Effector memory CD4-positive, alpha-beta T cell (primary cell): ENCODE results near the gene DCAF8.
A peak's percentile ranks its signal among the peaks of the same experiment; 100 is the strongest.
"Not testable (repeated sequence)": the region's sequence is repeated elsewhere in the genome, so short reads cannot be mapped to it uniquely, and the experiment has no call there.

Experiments used
- DNase-seq, 3 donors: peaks; one replicate each; pipeline ENCODE4 v3.0.0-alpha.2; 2020
- H3K27ac ChIP-seq: 2 replicates; pipeline ENCODE4 v1.7.0; 2013; ENCODE audit warnings: mild to moderate bottlenecking, low read length, moderate library complexity; ENCODE audit not compliant: insufficient read depth, poor library complexity, severe bottlenecking
- H3K27me3 ChIP-seq: replicated peaks from 2 replicates; pipeline ENCODE4 v1.7.0; 2013; ENCODE audit warnings: mild to moderate bottlenecking, low read length; ENCODE audit not compliant: insufficient read depth, control insufficient read depth, poor library complexity, severe bottlenecking
- H3K36me3 ChIP-seq: 2 replicates; pipeline ENCODE4 v1.7.0; 2013; ENCODE audit warnings: mild to moderate bottlenecking, low read length, moderate library complexity; ENCODE audit not compliant: control insufficient read depth, insufficient read depth
- H3K4me1 ChIP-seq: 2 replicates; pipeline ENCODE4 v1.7.0; 2013; ENCODE audit warnings: low read length, mild to moderate bottlenecking; ENCODE audit not compliant: control insufficient read depth, insufficient read depth, poor library complexity, severe bottlenecking
- H3K4me3 ChIP-seq: 2 replicates; pipeline ENCODE4 v1.7.0; 2013; ENCODE audit warnings: low read length, low read depth, mild to moderate bottlenecking; ENCODE audit not compliant: insufficient read depth, poor library complexity, severe bottlenecking
- H3K9me3 ChIP-seq: 2 replicates; pipeline ENCODE4 v1.7.0; 2013; ENCODE audit warnings: mild to moderate bottlenecking, low read length, moderate library complexity; ENCODE audit not compliant: control insufficient read depth

Gene DCAF8

DNA sequence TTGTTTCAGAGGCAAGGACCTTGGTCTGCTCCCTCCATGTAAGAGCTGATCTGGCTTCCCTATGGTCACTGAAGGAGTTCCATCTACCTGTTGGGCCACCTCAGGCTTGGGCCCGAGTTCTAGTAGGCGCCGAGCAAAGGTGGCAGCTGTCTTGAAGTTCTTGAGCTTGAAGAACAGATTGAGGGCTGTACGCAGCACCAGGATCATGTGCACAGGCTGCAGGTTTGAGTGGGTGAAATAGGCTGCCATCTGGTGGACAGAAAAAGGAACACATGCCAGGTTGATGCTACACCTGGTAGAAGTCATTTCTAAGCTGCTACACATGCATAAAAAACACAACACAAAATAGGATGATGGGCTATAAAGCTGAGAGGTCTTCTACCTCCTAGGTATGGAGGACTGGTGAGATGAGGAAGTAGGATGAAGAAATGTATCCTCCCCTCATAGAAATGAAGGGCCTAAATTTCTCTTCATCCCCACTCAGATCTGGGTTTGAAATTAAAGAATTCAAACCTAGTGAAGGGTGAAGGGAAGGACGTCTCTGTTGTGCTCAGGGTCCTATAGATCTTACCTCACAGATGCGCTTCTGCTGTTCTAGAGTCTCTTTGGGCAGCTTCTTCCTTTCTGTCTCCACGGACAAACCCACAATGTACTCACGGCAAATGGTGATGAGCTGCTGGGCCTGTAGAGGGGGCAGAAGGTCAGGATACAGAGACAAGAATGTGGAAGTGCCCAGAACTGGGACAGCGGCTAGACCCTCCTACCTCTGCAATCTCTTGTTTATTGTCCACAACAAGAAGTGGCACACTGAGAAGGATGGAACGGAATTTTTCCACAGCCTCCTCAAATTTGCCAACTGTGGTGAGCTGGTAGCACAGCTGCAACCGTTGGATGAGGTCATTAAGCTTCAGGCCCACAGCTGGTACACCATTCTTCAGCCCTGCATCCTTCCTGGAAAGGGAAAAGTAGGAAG, 29.2 kb upstream of the DCAF8 start:
- H3K27ac ChIP-seq = no peak overlapping the region
- H3K4me1 ChIP-seq = no peaks in the 10 kb centered on the region
- no peaks in the 10 kb centered on the region for H3K9me3 ChIP-seq
- peak; percentile 37 to 54 (median 39) for DNase-seq
- H3K36me3 ChIP-seq = peaks cover 75% of the 10 kb centered on the region
- no peak overlapping the region for H3K4me3 ChIP-seq
- no peaks in the 10 kb centered on the region for H3K27me3 ChIP-seq

DNA sequence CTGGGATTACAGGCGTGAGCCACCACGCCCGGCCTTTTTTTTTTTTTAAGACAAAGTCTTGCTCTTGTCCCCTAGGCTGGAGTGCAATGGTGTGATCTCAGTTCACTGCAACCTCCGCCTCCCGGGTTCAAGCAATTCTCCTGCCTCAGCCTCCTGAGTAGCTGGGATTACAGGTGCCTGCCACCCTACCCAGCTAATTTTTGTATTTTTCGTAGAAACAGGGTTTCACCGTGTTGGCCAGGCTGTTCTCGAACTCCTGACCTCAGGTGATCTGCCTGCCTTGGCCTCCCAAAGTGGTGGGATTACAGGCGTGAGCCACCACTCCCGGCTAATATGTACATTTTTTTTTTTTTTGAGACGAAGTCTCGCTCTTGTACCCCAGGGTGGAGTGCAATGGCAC, 25.4 kb upstream of the DCAF8 start:
- peaks cover 13% of the 10 kb centered on the region for H3K4me1 ChIP-seq
- H3K36me3 ChIP-seq = peaks cover 41% of the 10 kb centered on the region

DNA sequence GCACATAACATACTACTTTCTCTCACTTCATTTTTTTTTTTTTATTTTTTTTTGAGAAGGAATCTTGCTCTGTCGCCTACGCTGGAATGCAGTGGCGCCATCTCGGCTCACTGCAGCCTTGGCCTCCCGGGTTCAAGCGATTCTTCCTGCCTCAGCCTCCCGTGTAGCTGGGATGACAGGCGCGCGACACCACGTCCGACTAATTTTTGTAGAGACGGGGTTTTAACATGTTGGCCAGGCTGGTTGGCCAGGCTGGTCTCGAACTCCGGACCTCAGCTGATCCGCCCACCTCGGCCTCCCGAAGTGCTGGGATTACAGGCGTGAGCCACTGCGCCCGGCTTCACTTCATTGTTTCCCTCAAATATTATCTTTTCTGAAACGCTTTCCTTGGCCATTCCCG, 23.2 kb upstream of the DCAF8 start:
- Histone ChIP-seq H3K4me3 (peak overlapping the region; percentile 87), H3K27ac (no peak overlapping the region), H3K4me1 (peaks cover 13% of the 10 kb centered on the region), H3K27me3 (no peaks in the 10 kb centered on the region), H3K9me3 (no peaks in the 10 kb centered on the region), H3K36me3 (peaks cover 41% of the 10 kb centered on the region)
- DNase-seq = no peak

More for the DNA sequence above, 25.4 kb upstream of the DCAF8 start:
- H3K4me3 ChIP-seq, H3K27ac ChIP-seq, H3K27me3 ChIP-seq, DNase-seq, H3K9me3 ChIP-seq: not testable (repeated sequence)

DNA sequence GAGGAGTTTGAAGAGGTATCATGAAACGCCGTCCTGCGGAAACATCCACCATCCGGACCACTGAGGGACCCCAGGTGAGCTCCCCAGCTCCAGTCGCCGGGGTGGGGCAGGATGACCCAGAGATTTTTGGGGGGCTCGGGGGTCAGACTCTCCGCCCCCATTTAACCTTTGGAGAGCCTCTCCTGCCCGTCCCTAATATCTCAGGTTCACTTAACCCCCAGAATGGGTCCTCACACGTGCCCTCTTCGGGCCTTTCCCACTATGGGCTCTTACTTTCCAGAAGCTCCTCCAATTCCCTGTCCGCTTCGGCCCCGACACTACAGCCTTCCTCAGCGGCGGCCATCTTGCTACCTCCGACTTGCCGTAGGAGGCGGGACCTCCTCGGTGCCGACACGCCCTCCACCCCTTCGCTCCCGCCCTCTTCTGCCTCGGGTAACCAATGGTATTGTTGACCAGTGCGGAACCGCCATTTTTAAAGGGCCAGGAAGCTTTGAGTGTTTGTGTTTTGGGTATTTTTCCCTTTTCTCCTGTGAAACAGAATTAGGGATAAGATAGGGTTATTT, 22.5 kb upstream of the DCAF8 start, which contains the start of gene PEX19:
Gene PEX19, minus strand, starts transcription at position 352 of the 563 bp plus-strand sequence. Its CDS starts 9 bp downstream, at position 343.
- Histone ChIP-seq H3K4me1 (peaks cover 13% of the 10 kb centered on the region), H3K36me3 (peaks cover 41% of the 10 kb centered on the region), H3K9me3 (no peaks in the 10 kb centered on the region), H3K4me3 (peak within 1 kb of the TSS; percentile 87), H3K27me3 (no peaks in the 10 kb centered on the region), H3K27ac (peak within 1 kb of the TSS; percentile 80)
- peak; percentile 85 to 88 (median 87) for DNase-seq

DNA sequence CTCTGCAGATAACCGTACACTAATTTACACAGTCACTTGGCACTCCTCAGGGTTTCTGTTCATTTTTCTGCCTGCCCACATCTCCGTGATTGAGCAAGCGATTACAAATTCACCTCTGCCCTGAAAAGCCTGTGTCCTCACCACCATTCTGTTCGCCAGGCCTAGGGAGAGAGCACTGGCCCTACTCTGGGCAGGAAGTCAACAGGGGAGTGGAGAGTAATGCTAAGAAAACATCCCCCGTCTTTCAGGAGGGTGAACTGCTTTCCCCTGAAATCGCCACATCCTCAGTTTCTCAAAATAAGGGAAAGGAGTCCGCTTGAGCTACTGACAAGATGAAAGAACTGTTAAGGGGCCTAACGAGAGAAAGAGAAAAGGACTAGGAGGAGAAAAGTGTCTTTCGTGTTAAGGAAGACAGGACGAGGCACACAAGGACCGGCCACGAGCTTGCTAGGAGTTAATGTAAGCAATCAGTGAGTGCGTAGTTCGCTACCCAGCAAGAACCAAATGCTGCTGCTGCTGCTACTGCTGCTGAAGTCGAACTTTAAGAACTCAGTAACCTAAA, 22.0 kb upstream of the DCAF8 start:
- H3K27ac ChIP-seq = peak overlapping the region; percentile 80
- no peaks in the 10 kb centered on the region for H3K27me3 ChIP-seq
- H3K4me1 ChIP-seq = peaks cover 13% of the 10 kb centered on the region
- peaks cover 41% of the 10 kb centered on the region for H3K36me3 ChIP-seq
- peak overlapping the region; percentile 87 for H3K4me3 ChIP-seq
- no peaks in the 10 kb centered on the region for H3K9me3 ChIP-seq
- DNase-seq = no peak

DNA sequence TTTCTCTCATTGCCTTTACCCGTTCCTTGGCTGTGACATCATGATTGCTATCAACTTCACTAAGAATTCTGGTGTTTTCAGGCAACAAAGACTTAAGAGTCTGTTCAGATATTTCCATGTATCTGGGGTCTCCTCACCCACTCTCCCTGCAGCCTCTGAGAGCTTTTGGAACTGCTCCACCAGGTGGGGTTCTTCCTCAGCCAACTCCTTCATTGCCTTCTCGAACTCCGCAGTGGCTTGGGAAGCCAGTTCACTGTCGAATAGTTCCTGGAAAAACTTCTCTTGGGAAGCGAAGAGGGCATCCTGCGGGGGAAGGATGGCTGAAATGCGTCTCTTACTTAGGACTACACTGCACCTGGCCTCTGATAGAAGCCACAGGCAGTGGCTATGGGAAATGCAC, 20.5 kb upstream of the DCAF8 start:
- no peaks in the 10 kb centered on the region for H3K27me3 ChIP-seq
- peaks cover 52% of the 10 kb centered on the region for H3K36me3 ChIP-seq
- no peak for DNase-seq
- H3K9me3 ChIP-seq = no peaks in the 10 kb centered on the region
- H3K4me1 ChIP-seq = peaks cover 13% of the 10 kb centered on the region
- H3K27ac ChIP-seq = no peak overlapping the region
- H3K4me3 ChIP-seq = no peak overlapping the region

DNA sequence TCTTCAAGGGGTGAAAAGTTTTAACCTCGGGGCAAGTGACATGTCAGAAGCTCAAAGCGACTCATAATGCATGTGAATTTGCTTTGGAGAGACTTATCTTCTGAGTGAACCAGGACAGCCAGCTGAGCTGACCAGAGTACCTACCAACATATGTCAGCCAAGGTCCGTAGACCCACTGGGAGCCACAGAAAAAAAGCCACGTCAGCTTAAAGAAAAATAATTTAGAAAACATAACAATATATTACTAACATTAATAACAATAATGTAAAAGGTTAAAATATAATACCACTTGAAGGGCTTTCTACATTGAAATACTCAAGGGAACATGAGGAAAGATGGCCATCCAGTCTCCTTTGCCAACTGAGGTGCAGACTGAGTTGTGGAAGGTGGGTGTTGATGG, 15.6 kb upstream of the DCAF8 start:
- H3K4me1 ChIP-seq = no peaks in the 10 kb centered on the region
- H3K27ac ChIP-seq = no peak overlapping the region
- DNase-seq = no peak
- no peak overlapping the region for H3K4me3 ChIP-seq
- H3K27me3 ChIP-seq = no peaks in the 10 kb centered on the region
- H3K36me3 ChIP-seq = peaks cover 60% of the 10 kb centered on the region
- no peaks in the 10 kb centered on the region for H3K9me3 ChIP-seq

DNA sequence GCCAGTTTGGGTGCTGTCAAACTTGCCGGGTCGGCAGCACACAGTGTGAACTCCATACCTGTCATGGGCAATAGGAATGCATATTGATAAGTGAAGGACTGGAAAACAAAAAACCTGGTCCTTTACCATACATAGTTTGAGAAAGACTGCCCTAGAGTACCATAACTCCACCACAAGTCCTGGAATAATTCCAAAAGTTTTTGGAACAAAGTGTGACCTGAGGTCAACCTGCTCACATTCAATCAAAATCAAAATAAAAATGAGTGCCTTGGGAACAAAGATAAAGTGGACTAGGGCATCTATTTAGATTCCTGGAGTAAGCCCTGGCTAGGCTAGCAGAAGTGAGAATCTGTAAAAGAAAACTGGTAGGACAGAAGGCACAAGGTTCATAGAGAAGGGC, 15.0 kb upstream of the DCAF8 start:
- Histone ChIP-seq H3K9me3 (no peaks in the 10 kb centered on the region), H3K4me1 (no peaks in the 10 kb centered on the region), H3K4me3 (no peak overlapping the region), H3K27ac (no peak overlapping the region), H3K27me3 (no peaks in the 10 kb centered on the region), H3K36me3 (peaks cover 53% of the 10 kb centered on the region)
- no peak for DNase-seq

DNA sequence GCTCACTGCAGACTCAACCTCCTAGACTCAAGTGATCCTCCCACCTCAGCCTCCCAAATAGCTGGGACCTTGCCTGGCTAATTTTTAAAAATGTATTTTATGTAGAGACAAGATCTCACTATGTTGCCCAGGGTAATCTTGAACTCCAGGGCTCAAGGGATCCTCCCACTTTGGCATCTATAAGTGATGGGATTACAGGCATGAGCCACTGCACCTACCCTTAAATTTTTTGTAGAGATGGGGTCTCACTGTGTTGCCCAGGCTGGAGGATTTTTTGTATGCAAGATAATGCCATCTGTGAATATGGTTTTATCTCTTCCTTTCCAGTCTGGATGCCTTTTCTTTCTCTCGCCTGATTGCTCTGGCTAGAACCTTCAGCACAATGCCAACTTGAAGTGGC, 8.7 kb upstream of the DCAF8 start:
- Histone ChIP-seq H3K27ac (no peak overlapping the region), H3K36me3 (no peaks in the 10 kb centered on the region), H3K9me3 (no peaks in the 10 kb centered on the region), H3K4me1 (no peaks in the 10 kb centered on the region), H3K4me3 (no peak overlapping the region), H3K27me3 (no peaks in the 10 kb centered on the region)
- no peak for DNase-seq
